ENCODE data around the gene MAP3K2.

The MAP3K2 gene

DNA sequence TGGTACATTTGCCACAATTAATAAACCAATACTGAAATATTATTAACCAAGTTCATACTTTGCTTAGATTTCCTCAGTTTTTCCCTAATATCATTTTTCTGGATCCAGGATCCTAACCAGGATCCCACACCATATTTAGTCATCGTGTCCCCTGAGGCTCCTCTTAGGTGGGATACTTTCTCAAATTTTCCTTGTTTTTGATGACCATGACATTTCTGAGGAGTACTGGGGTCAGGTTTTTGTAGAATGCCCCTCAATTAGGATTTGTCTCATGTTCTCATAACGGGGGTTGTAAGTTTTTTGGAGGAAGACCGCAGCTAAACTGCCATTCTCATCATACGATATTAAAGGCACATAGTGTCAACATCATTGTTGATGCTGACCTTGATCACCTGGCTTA is 78.3 kb downstream of the MAP3K2 start:
- Histone ChIP-seq H3K4me2 (ENCODE audit: low read depth, low read length, poor library complexity, severe bottlenecking) (no peak overlapping the region), H3F3A (ENCODE audit: low read depth) (no peaks in the 10 kb centered on the region), H2AFZ (ENCODE audit: low read length) (no peak overlapping the region), H3K27me3 (ENCODE audit: insufficient read depth, low read length, poor library complexity, severe bottlenecking) (no peaks in the 10 kb centered on the region), H3K4me1 (ENCODE audit: insufficient read depth, low read length, poor library complexity, severe bottlenecking) (no peaks in the 10 kb centered on the region), H3K36me3 (ENCODE audit: insufficient read depth, low read length) (peaks cover 76% of the 10 kb centered on the region; the same call in 1 of the 2 replicates), H3K9ac (ENCODE audit: low read depth, low read length, poor library complexity, severe bottlenecking) (no peak overlapping the region), H3K9me2 (replicated peaks; ENCODE audit: low read depth, low read length) (no peaks in the 10 kb centered on the region), H3K79me2 (ENCODE audit: insufficient read depth, low read length) (no peaks in the 10 kb centered on the region), H3K9me3 (ENCODE audit: insufficient read depth, low read depth, low read length) (no peaks in the 10 kb centered on the region), H4K20me1 (ENCODE audit: insufficient read depth, low read length, poor library complexity, severe bottlenecking) (no peaks in the 10 kb centered on the region), H3K4me3 (ENCODE audit: low read length, poor library complexity, severe bottlenecking) (no peak overlapping the region)
- TF ChIP-seq EZH2phosphoT487 (IDR thresholded peaks at IDR 0.05; ENCODE audit: borderline replicate concordance) = no peak
- TF ChIP-seq, protein P1, sequence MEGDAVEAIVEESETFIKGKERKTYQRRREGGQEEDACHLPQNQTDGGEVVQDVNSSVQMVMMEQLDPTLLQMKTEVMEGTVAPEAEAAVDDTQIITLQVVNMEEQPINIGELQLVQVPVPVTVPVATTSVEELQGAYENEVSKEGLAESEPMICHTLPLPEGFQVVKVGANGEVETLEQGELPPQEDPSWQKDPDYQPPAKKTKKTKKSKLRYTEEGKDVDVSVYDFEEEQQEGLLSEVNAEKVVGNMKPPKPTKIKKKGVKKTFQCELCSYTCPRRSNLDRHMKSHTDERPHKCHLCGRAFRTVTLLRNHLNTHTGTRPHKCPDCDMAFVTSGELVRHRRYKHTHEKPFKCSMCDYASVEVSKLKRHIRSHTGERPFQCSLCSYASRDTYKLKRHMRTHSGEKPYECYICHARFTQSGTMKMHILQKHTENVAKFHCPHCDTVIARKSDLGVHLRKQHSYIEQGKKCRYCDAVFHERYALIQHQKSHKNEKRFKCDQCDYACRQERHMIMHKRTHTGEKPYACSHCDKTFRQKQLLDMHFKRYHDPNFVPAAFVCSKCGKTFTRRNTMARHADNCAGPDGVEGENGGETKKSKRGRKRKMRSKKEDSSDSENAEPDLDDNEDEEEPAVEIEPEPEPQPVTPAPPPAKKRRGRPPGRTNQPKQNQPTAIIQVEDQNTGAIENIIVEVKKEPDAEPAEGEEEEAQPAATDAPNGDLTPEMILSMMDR (conservative IDR thresholded peaks at IDR 0.05; ENCODE audit: low read length) = no peak

DNA sequence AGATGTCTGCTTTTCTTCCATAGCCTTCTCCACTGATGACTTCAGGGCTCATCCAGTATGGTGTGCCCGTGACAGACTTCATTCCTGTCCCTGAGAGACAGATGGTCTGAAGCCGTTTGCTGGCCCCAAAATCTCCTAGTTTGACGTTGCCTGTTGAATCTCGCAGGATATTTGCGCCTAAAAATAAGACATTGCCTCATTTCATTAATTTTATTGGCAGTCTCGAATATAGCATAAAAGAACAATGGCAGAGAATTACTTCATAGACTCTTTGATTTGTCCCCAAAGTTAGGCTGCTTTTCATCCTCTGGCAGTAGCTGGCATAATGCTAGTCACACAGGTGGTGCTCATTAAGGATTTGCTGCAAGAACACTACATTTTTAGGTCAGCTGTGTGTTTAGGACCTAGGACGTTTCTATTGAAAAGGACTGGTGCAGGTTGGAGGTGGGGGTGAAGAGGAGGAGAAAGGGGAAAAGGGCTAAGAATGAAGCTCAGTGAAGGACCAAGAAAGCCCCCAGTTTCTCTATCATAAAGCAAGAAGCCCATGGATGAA is 79.1 kb downstream of the MAP3K2 start:
- Histone ChIP-seq H3K27me3 (ENCODE audit: insufficient read depth, low read length, poor library complexity, severe bottlenecking) (no peaks in the 10 kb centered on the region), H3K9me3 (ENCODE audit: insufficient read depth, low read depth, low read length) (no peaks in the 10 kb centered on the region), H2AFZ (ENCODE audit: low read length) (no peak overlapping the region), H4K20me1 (ENCODE audit: insufficient read depth, low read length, poor library complexity, severe bottlenecking) (no peaks in the 10 kb centered on the region), H3K4me1 (ENCODE audit: insufficient read depth, low read length, poor library complexity, severe bottlenecking) (no peaks in the 10 kb centered on the region), H3K4me2 (ENCODE audit: low read depth, low read length, poor library complexity, severe bottlenecking) (no peak overlapping the region), H3K79me2 (ENCODE audit: insufficient read depth, low read length) (no peaks in the 10 kb centered on the region), H3K4me3 (ENCODE audit: low read length, poor library complexity, severe bottlenecking) (no peak overlapping the region), H3F3A (ENCODE audit: low read depth) (no peaks in the 10 kb centered on the region), H3K36me3 (ENCODE audit: insufficient read depth, low read length) (peaks cover 68% of the 10 kb centered on the region; the same call in 1 of the 2 replicates), H3K9ac (ENCODE audit: low read depth, low read length, poor library complexity, severe bottlenecking) (no peak overlapping the region), H3K9me2 (replicated peaks; ENCODE audit: low read depth, low read length) (no peaks in the 10 kb centered on the region)
- TF ChIP-seq, protein P1 (conservative IDR thresholded peaks at IDR 0.05; ENCODE audit: low read length) = no peak
- no peak for TF ChIP-seq EZH2phosphoT487 (IDR thresholded peaks at IDR 0.05; ENCODE audit: borderline replicate concordance)

DNA sequence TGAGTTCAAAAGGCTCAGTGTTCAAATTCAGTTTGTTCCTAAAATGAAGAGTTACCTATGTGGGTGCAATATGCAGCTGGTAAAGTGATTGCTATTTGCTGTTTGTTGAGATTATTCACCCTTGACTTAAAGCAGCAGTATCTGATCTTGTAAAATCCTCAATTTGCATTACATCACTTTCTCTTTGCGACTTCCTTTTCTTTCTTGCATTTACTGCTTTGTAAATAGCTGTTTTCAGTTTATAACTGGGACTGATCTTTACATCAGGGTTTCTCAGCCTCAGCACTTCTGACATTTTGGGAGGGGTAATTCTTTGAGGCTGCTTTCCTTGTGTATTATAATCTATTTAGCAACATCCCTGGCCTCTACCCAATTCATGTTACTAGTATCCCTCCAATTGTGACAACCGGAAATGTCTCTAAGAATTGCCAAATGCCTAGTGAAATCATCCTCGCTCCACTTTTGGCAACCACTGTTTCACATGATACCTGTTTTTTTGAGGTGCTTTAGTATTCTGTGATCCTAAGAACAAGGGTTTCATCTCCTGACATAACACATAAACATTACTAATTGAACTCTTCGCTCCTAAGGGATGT is 81.7 kb downstream of the MAP3K2 start:
- no peaks in the 10 kb centered on the region for H3K27me3 ChIP-seq (ENCODE audit: insufficient read depth, low read length, poor library complexity, severe bottlenecking)
- H3K9me2 ChIP-seq (replicated peaks; ENCODE audit: low read depth, low read length) = no peaks in the 10 kb centered on the region
- H3K79me2 ChIP-seq (ENCODE audit: insufficient read depth, low read length) = no peaks in the 10 kb centered on the region
- H3K9ac ChIP-seq (ENCODE audit: low read depth, low read length, poor library complexity, severe bottlenecking) = no peak overlapping the region
- H3K4me1 ChIP-seq (ENCODE audit: insufficient read depth, low read length, poor library complexity, severe bottlenecking) = no peaks in the 10 kb centered on the region
- TF ChIP-seq EZH2phosphoT487 (IDR thresholded peaks at IDR 0.05; ENCODE audit: borderline replicate concordance) = no peak
- TF ChIP-seq, protein P1 (conservative IDR thresholded peaks at IDR 0.05; ENCODE audit: low read length) = no peak
- no peak overlapping the region for H2AFZ ChIP-seq (ENCODE audit: low read length)
- no peaks in the 10 kb centered on the region for H3K9me3 ChIP-seq (ENCODE audit: insufficient read depth, low read depth, low read length)
- no peak overlapping the region for H3K4me3 ChIP-seq (ENCODE audit: low read length, poor library complexity, severe bottlenecking)
- H3K4me2 ChIP-seq (ENCODE audit: low read depth, low read length, poor library complexity, severe bottlenecking) = no peak overlapping the region
- H3K36me3 ChIP-seq (ENCODE audit: insufficient read depth, low read length) = peaks cover 45% of the 10 kb centered on the region; the same call in 1 of the 2 replicates
- H3F3A ChIP-seq (ENCODE audit: low read depth) = no peaks in the 10 kb centered on the region
- H4K20me1 ChIP-seq (ENCODE audit: insufficient read depth, low read length, poor library complexity, severe bottlenecking) = no peaks in the 10 kb centered on the region

Data from Loucy (cell line).